B cell (primary cell): ENCODE results near the gene PAX2. TPM values are rescaled to one million over a fixed set of nuclear protein-coding genes. Genes with fewer than 3 reads are reported as not detected.

Source experiments
- ATAC-seq: fragments of 200-7000 bp; cut with Tn5 transposase; one replicate; pipeline ENCODE4 v1.10.0; 2021; ENCODE audit warnings: low read depth, mild to moderate bottlenecking, moderate number of reproducible peaks, moderate library complexity
- CTCF ChIA-PET: fragments of 350-600 bp; sonication (Branson Sonifier 250); formaldehyde crosslinking; loops from one replicate; lab custom pipeline; 2021; ENCODE audit warnings: antibody characterized with exemption, inconsistent platforms; lab: Charles Lee
- POLR2A ChIA-PET: fragments of 350-600 bp; sonication (Branson Sonifier 250); formaldehyde crosslinking; loops from one replicate; lab custom pipeline; 2021; ENCODE audit warnings: antibody characterized with exemption; lab: Charles Lee
- DNase-seq: peaks from one replicate; pipeline ENCODE4 v3.0.0; 2013
- H2AFZ ChIP-seq: 2 replicates; pipeline ENCODE4 v1.6.1; 2012; ENCODE audit warnings: mild to moderate bottlenecking, low read depth, low read length; ENCODE audit not compliant: insufficient read depth, poor library complexity, severe bottlenecking
- H3K27ac ChIP-seq, 2 donors: 1 replicate in 1 of 2; 2 replicates in 1 of 2; pipeline ENCODE4 v1.5.1; 2012 to 2013; ENCODE audit warnings: low read length in 2 of 2, mild to moderate bottlenecking in 2 of 2, moderate library complexity in 1 of 2
- H3K27me3 ChIP-seq, 4 experiments: fragments of 200-600 bp in 1 of 4; sonication (generic) in 1 of 4; replicated peaks in 1 of 4; 1 replicate in 2 of 4; 2 replicates in 2 of 4; pipeline versions ENCODE4 v1.6.1 to v1.7.0; 2013 to 2016; ENCODE audit warnings: low read length in 3 of 4, mild to moderate bottlenecking in 2 of 4, mixed read lengths in 1 of 4, moderate library complexity in 1 of 4; ENCODE audit not compliant: insufficient read depth in 4 of 4, control insufficient read depth in 3 of 4; ENCODE audit errors: control extremely low read depth in 1 of 4
- H3K36me3 ChIP-seq, 2 experiments: replicated peaks in 1 of 2; 1 replicate in 1 of 2; 2 replicates in 1 of 2; pipeline versions ENCODE4 v1.6.1 to v1.7.1; 2013; ENCODE audit warnings: low read length in 1 of 2; ENCODE audit not compliant: insufficient read depth in 2 of 2, control insufficient read depth in 1 of 2; ENCODE audit errors: control extremely low read depth in 1 of 2, extremely low read depth in 1 of 2
- H3K4me1 ChIP-seq, 2 donors: fragments of 200-600 bp in 1 of 2; sonication (generic) in 1 of 2; 1 replicate in 1 of 2; 2 replicates in 1 of 2; pipeline versions ENCODE4 v1.5.1 to v1.6.1; 2013 to 2017; ENCODE audit warnings: low read length in 2 of 2; ENCODE audit not compliant: control insufficient read depth in 2 of 2, insufficient read depth in 2 of 2
- H3K4me2 ChIP-seq: replicated peaks from 2 replicates; pipeline ENCODE3; 2012; ENCODE audit warnings: mild to moderate bottlenecking, low read depth, low read length; ENCODE audit not compliant: poor library complexity, severe bottlenecking
- H3K4me3 ChIP-seq, 5 experiments: fragments of 200-600 bp in 1 of 5; sonication (generic) in 1 of 5; 1 replicate in 3 of 5; 2 replicates in 2 of 5; pipeline versions ENCODE4 v1.5.1 to v1.7.0; 2011 to 2016; ENCODE audit warnings: low read length in 4 of 5, mild to moderate bottlenecking in 4 of 5, low read depth in 2 of 5, control low read depth in 1 of 5, moderate library complexity in 1 of 5; ENCODE audit not compliant: insufficient read depth in 1 of 5; ENCODE audit errors: control extremely low read depth in 1 of 5, extremely low read depth in 1 of 5
- H3K79me2 ChIP-seq: fragments of 200-600 bp; sonication (generic); one replicate; pipeline ENCODE4 v1.6.0; 2016; ENCODE audit warnings: low read length; ENCODE audit not compliant: control insufficient read depth, insufficient read depth
- H3K9ac ChIP-seq: fragments of 200-600 bp; sonication (generic); 2 replicates; pipeline ENCODE4 v1.6.1; 2017; ENCODE audit warnings: mild to moderate bottlenecking, low read length, moderate library complexity
- H3K9me3 ChIP-seq, 3 donors: one replicate each; pipeline versions ENCODE4 v1.6.1 to v1.7.1; 2013; ENCODE audit warnings: low read length in 2 of 3; ENCODE audit not compliant: control insufficient read depth in 2 of 3, insufficient read depth in 1 of 3; ENCODE audit errors: control extremely low read depth in 1 of 3
- H4K20me1 ChIP-seq: 2 replicates; pipeline ENCODE4 v1.6.0; 2012; ENCODE audit warnings: mild to moderate bottlenecking, low read length; ENCODE audit not compliant: insufficient read depth, control insufficient read depth, poor library complexity, severe bottlenecking
- H3K27ac Mint-ChIP-seq: one replicate; pipeline ENCODE4 v1.8.0; 2021; ENCODE audit warnings: mixed read lengths
- H3K27me3 Mint-ChIP-seq: one replicate; pipeline ENCODE4 v1.8.0; 2021; ENCODE audit warnings: mixed read lengths
- H3K4me1 Mint-ChIP-seq: one replicate; pipeline ENCODE4 v1.8.0; 2021; ENCODE audit warnings: mixed read lengths
- H3K4me3 Mint-ChIP-seq: one replicate; pipeline ENCODE4 v1.8.0; 2021; ENCODE audit warnings: mixed read lengths
- H3K9me3 Mint-ChIP-seq: one replicate; pipeline ENCODE4 v1.8.0; 2022; ENCODE audit warnings: mixed read lengths; ENCODE audit not compliant: insufficient read depth
- EZH2 ChIP-seq: IDR thresholded peaks from 2 replicates; pipeline ENCODE4 v1.6.1; 2012; ENCODE audit warnings: borderline replicate concordance, low read depth, mild to moderate bottlenecking, moderate library complexity, low read length; ENCODE audit not compliant: insufficient read depth, poor library complexity, severe bottlenecking
- WGBS: methylation state at CpG from one replicate; pipeline ENCODE4 v1.1.5; 2013; ENCODE audit warnings: missing lambda C conversion rate; ENCODE audit not compliant: insufficient coverage; 5-methylcytosine and 5-hydroxymethylcytosine counted together
- intact Hi-C: fragments of 100-400 bp; cut with micrococcal nuclease; formaldehyde crosslinking; loops from one replicate; pipeline ENCODE4 v1.10.0; 2022
- polyA plus RNA-seq: library from polyadenylated mRNA; depleted of rRNA; stranded (reverse); fragments of >200 nt; gene quantifications from 2 replicates; pipeline ENCODE4 v1.2.3, GENCODE V29; 2012
- total RNA-seq, 2 donors: library from RNA; stranded (reverse); fragments of 120-200 nt in 1 of 2; gene quantifications; 1 replicate in 1 of 2; 2 replicates in 1 of 2; pipeline versions ENCODE4 v1.2.3 to v1.2.4, GENCODE V29; 2013 to 2022
- TF ChIP-seq, protein P1 (sequence below): fragments of 200-600 bp; IDR thresholded peaks from one replicate; pipeline ENCODE4 v1.8.0; 2022; ENCODE audit warnings: antibody characterized with exemption, mild to moderate bottlenecking

PAX2 gene
- total and polyA plus RNA-seq, 2 donors (not counting 1 experiment from before 2014, with no cell fraction given) = 0.12 TPM; not detected in 1

DNA sequence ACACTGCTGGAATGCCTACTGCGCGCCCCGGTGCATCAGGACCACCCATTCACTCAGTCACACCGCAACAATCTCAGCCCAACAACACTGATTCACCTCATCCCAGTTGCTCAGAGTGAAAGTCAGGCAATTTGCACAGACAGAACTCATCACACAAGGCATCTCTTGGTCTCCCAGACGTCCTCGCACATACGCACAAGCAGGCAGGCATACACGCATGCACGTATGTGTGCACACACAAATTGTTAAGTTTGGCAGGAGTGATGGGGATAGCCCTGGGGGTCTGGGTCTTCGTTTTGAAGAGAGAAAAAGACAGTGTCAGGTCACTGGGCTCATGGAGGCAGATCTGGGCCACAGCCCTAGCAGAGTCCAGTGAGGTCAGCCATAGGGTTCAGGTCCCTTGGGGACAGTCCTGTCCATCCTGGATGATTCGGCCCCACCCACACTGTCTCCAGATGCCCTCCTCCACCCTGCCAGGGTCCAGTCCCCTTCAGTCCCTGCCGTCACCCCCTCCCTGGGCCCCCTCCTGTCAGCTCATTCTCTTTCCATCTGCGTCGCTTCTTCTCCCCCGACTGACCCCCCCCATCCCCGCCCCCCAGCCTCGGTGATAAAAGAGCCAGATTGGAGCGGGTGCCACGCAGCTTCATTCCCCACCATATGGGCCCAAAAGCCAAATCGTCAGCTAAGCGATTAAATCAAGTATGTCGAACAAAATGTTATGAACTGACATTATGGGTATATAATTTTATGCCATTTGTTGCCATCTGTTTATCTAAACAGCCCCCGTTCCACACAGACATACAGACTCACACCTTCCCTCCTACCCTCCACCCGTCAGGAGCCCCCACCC is 118.9 kb downstream of the PAX2 start:
- H3K4me2 ChIP-seq = no peak overlapping the region
- Mint-ChIP-seq H3K4me1 (peaks cover 2% of the 10 kb centered on the region), H3K4me3 (no peak overlapping the region), H3K27me3 (peaks cover 53% of the 10 kb centered on the region), H3K9me3 (no peaks in the 10 kb centered on the region), H3K27ac (no peak overlapping the region)
- no peak for ATAC-seq
- POLR2A ChIA-PET = interaction anchor here (0.6 kb wide), 1 partner anchor 81 kb away, joined by 8 read pairs; no protein-coding TSS in a partner anchor
- no peak overlapping the region for H3K4me3 ChIP-seq
- peaks cover 0 to 44% (median 5%) of the 10 kb centered on the region in 4 experiments for H3K27me3 ChIP-seq
- H2AFZ ChIP-seq = no peak overlapping the region
- 92% methylated on average over 12 of the region's 24 CpGs for WGBS
- no peak for DNase-seq
- no peaks in the 10 kb centered on the region for H3K36me3 ChIP-seq
- H4K20me1 ChIP-seq = no peaks in the 10 kb centered on the region
- CTCF ChIA-PET = no interaction called here
- no peak overlapping the region for H3K27ac ChIP-seq
- no peaks in the 10 kb centered on the region for H3K9me3 ChIP-seq
- TF ChIP-seq, protein P1, sequence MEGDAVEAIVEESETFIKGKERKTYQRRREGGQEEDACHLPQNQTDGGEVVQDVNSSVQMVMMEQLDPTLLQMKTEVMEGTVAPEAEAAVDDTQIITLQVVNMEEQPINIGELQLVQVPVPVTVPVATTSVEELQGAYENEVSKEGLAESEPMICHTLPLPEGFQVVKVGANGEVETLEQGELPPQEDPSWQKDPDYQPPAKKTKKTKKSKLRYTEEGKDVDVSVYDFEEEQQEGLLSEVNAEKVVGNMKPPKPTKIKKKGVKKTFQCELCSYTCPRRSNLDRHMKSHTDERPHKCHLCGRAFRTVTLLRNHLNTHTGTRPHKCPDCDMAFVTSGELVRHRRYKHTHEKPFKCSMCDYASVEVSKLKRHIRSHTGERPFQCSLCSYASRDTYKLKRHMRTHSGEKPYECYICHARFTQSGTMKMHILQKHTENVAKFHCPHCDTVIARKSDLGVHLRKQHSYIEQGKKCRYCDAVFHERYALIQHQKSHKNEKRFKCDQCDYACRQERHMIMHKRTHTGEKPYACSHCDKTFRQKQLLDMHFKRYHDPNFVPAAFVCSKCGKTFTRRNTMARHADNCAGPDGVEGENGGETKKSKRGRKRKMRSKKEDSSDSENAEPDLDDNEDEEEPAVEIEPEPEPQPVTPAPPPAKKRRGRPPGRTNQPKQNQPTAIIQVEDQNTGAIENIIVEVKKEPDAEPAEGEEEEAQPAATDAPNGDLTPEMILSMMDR = no peak
- no peak for TF ChIP-seq EZH2
- no peaks in the 10 kb centered on the region for H3K4me1 ChIP-seq
- no peak overlapping the region for H3K9ac ChIP-seq
- intact Hi-C loops = no loop called here
- no peaks in the 10 kb centered on the region for H3K79me2 ChIP-seq

GRCh38 chr10:100864978-100865377 is 119.6 kb downstream of the PAX2 start:
- TF ChIP-seq EZH2 = no peak
- TF ChIP-seq, protein P1 = no peak
- H3K27ac Mint-ChIP-seq = no peak overlapping the region
- H3K4me3 Mint-ChIP-seq = no peak overlapping the region
- Histone ChIP-seq H3K36me3 (no peaks in the 10 kb centered on the region), H3K4me1 (no peaks in the 10 kb centered on the region), H3K9ac (no peak overlapping the region), H4K20me1 (no peaks in the 10 kb centered on the region), H3K4me3 (no peak overlapping the region), H3K27me3 (peaks cover 0 to 37% (median 5%) of the 10 kb centered on the region in 4 experiments), H3K79me2 (no peaks in the 10 kb centered on the region), H3K4me2 (no peak overlapping the region), H3K9me3 (no peaks in the 10 kb centered on the region), H3K27ac (no peak overlapping the region), H2AFZ (no peak overlapping the region)
- DNase-seq (no peak), ATAC-seq (no peak)
- peaks cover 2% of the 10 kb centered on the region for H3K4me1 Mint-ChIP-seq
- intact Hi-C loops = no loop called here
- H3K27me3 Mint-ChIP-seq = peaks cover 54% of the 10 kb centered on the region
- 58% methylated on average over 4 of the region's 4 CpGs for WGBS
- POLR2A ChIA-PET = no interaction called here
- CTCF ChIA-PET = no interaction called here
- H3K9me3 Mint-ChIP-seq = no peaks in the 10 kb centered on the region
